ENCODE results near the gene FGFR2. TPM values are rescaled to one million over a fixed set of nuclear protein-coding genes. Genes with fewer than 3 reads are reported as not detected.

FGFR2 gene
- total RNA-seq, result 34.2 TPM

- DNase-seq (ENCODE audit: low spot score in 2 of 2), result peak; percentile 86 to 89
- FAIRE-seq, result no peak
Observed at GRCh38 chr10:121598263-121599249, at the start of gene FGFR2. TSS of gene FGFR2 (minus strand) at chr10:121598444. CDS start at chr10:121593817, 4,627 bp downstream.

GRCh38 chr10:121647401-121647800 lies 49.2 kb upstream of the FGFR2 start:
- no peak for FAIRE-seq
- DNase-seq (ENCODE audit: low spot score in 2 of 2), result no peak

GRCh38 chr10:121645696-121646095 lies 47.5 kb upstream of the FGFR2 start:
- DNase-seq (ENCODE audit: low spot score in 2 of 2) (no peak), FAIRE-seq (no peak)

DNA sequence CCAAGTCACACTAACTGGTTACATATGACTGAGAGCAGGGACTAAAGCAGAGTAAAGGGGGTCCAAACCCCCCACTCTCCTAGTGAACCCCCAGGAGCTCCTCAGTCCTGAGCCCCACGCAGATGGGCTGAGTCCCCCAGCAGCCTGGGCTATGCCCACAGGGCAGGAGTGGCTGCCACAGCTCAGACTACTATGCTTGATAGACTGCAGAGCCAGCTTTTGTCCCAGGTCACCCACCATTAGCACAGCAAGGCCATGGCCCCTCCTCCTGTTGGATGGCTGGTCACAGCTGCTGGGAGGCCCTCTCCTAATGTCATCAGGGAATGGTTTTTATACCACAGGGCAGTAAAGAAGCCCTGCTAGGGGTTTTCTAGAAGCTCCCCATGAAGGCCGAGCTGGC lies 46.3 kb upstream of the FGFR2 start:
- FAIRE-seq, result no peak
- DNase-seq (ENCODE audit: low spot score in 2 of 2), result no peak

GRCh38 chr10:121640266-121640665 lies 42.0 kb upstream of the FGFR2 start:
- DNase-seq (ENCODE audit: low spot score in 2 of 2) (no peak), FAIRE-seq (no peak)

GRCh38 chr10:121639416-121639815 lies 41.2 kb upstream of the FGFR2 start:
- FAIRE-seq (no peak), DNase-seq (ENCODE audit: low spot score in 2 of 2) (no peak)

DNA sequence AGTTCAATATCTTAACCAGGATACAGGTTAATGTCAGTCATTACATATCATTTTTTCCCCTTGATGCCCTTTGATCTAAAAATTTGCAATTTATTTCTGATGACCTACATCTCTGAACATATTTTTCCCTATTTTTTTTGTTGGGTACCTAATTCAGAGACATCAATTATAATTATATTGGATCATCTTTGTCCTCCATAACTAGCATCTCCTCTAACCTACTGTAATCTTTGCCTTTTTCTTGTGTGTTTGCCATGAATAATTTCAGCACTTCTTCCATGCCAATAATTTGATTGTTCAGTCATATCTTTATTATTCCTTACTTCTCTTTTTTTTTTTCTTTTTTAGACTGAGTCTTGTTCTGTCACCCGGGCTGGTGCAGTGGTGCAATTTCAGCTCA lies 39.2 kb upstream of the FGFR2 start:
- FAIRE-seq (no peak), DNase-seq (ENCODE audit: low spot score in 2 of 2) (no peak)

DNA sequence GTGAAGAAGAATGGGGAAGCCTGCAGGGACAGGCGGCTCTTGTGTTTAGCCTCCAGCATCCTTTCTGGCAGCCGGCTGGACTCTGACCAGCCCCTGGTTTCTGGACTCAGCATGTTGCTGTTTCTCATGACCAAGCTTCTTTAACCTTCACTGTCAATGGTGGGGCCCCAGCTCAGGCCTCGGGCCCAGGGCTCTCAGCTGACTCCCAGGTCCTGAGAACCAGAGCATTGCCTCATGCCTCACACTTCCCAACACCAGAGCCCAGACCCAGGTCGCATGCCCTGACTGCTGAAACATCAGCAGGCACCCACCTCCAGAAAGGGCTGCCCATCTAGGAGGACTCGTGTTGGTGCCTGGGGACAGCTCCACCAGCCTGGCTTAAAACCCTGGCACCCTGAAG lies 34.8 kb upstream of the FGFR2 start:
- DNase-seq (ENCODE audit: low spot score in 2 of 2) (no peak), FAIRE-seq (no peak)

DNA sequence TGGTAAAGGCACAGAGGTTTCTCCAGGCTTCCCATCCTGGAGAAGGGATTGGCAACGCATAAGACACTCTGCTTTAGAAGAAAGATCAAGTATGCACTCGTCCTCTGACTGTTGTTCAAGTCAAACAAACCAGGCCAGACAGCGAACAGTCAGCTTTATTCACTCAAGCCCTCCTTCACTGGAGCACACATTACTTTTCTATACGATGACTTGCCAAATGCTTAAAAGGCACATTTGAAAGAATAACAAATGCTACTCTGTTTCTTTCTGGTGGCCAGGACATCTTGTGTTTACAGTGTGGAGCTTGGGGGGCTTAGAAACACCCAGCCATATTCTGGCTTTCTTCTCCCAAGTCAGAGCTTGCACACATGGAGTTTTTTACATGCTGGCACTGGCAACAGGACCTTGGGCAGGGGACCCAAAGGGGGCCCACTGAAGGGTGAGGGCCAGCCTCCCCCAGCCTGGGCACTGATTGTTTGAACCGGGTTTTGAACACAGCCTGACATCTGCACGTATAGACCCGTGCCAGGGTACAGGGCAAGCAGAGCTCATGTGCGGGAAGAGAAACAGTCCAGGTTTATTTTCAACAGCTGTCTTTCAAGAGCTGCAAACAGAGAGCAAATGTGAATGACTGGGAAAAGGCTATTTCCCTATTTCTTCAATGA lies 33.3 kb upstream of the FGFR2 start:
- DNase-seq (ENCODE audit: low spot score in 2 of 2) (no peak), FAIRE-seq (no peak)

- DNase-seq (ENCODE audit: low spot score in 2 of 2) (no peak), FAIRE-seq (no peak)
Observed at GRCh38 chr10:121628859-121629258, 30.6 kb upstream of the FGFR2 start.

GRCh38 chr10:121627876-121628581 lies 29.8 kb upstream of the FGFR2 start:
- DNase-seq (ENCODE audit: low spot score in 2 of 2) (no peak), FAIRE-seq (no peak)

DNA sequence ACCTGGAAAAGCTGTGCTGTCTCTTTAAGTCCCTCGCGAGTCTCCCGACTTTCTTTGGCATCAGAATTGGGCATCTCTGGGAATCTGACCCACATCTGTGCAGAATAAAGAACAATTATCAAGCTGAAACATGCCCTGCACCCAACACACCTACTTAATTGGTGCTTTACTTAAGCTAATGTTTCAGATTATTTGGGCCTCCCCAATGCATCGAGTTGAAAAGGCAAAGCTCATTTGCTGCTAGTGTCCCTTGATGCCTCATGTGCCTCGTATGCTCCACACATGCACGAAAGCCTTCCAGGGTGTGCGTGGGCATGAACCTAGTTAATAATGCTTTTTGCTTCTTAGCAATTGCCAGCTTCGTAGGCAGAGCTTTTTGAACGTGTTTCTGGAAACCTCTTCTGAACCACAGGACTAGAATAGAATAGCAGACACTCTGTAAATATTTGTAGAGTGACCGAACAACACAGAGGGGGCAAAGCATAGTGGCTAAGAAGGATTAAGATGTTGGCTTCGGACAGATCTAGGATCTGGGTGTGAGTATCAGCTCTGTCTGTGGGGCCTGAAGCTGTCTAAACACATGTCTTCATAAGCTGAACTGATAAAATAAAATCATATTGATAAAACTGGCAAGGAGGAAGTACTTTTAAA lies 26.7 kb upstream of the FGFR2 start:
- FAIRE-seq (no peak), DNase-seq (ENCODE audit: low spot score in 2 of 2) (no peak)

DNA sequence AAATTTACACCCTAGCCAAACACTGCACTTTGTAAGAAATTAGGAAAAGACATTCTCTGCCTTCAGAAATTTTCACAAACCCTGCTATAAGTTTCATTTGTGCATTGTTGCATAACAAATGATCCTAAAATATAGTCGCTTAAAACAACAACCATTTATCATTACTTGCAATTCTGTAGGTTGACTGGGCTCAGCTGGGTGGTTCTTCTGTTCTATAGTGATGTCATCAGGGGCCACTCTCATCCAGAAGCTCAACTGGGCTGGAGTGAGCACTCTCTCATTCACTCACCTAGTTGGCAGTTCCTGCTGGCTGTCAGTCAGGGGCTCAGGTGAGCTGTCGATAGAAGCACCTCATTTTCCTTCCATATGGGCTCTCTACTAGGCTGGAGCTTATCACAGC lies 20.7 kb upstream of the FGFR2 start:
- FAIRE-seq (no peak), DNase-seq (ENCODE audit: low spot score in 2 of 2) (no peak)

- DNase-seq (ENCODE audit: low spot score in 2 of 2) (peak in 1 of 2 donors; percentile 44), FAIRE-seq (no peak)
Observed at GRCh38 chr10:121617176-121617575, 18.9 kb upstream of the FGFR2 start.

- FAIRE-seq (no peak), DNase-seq (ENCODE audit: low spot score in 2 of 2) (no peak)
Observed at GRCh38 chr10:121616291-121616690, 18.0 kb upstream of the FGFR2 start.

GRCh38 chr10:121615836-121616235 lies 17.6 kb upstream of the FGFR2 start:
- FAIRE-seq (no peak), DNase-seq (ENCODE audit: low spot score in 2 of 2) (no peak)

DNA sequence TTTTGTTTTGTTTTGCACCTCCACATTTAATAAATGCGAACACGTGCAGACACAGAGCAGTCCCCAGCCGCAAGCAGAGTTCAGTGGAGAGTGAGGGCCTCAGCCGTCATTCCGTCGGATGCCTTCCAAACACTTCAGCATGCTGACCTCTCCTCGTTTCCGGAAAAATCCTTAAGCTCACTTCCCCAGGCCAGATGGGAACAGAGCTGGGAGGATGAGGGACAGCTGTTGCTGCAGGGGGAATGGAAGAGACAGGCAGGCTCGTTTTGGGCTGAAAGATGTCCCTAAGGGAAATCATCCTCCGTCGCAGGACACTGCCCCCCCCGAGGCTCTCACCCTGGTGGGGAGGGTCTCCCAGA lies 17.2 kb upstream of the FGFR2 start:
- FAIRE-seq, result no peak
- no peak for DNase-seq (ENCODE audit: low spot score in 2 of 2)

DNA sequence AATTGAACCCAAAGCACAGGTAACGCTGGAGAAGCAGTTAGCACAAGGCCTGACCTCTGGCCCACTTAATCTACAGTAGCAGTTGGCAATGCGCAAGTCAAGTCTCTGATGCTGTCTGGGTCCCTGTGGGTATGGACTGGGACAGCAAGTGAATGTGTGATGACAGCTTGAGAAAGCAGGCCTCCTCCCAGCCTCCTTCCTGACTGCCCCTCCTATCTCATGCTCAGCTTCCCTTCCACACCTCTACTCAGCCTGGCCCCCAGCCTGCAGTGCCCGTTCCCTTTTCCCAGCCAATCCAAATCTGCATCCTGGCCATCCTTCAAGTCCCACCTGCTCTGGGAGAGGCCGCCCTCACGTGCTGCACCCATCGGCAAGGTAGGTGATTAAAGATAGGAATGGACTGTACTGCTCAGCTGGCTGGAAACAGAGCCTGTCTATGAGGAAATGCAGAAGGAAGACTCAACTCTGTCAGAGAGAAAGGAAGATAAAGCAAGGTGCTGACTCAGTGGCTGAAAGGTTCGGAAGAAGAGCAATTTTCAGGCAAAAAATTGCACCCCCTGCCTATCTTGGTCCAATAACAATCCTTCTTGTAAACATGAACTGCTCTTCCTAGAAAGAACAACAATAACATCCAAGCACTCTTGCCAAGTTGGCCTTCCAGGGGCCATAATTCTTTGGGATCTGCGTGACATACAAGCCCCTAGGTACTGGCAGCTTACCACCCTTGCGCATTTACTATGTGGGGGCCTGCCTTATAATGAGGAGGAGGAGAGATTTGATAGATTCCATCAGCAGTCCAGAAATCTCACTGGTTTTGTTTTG lies 16.6 kb upstream of the FGFR2 start:
- DNase-seq (ENCODE audit: low spot score in 2 of 2), result no peak
- FAIRE-seq, result no peak

DNA sequence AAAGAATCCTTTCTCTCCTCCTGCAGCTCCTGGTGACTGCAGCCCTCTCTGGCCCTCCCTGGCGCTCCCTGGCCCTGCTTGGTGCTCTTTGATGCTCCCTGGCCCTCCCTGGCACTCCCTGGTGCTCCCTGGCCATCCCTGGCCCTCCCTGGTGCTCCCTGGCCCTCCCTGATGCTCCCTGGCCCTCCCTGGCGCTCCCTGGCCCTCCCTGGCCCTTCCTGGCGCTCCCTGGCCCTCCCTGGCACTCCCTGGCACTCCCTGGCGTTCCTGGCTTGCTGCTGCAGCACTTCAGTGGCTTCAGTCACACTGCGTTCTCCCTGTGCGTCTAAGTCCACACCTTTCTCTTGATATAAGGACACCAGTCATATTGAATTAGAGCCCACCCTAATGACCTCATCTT lies 15.2 kb upstream of the FGFR2 start:
- no peak for DNase-seq (ENCODE audit: low spot score in 2 of 2)
- no peak for FAIRE-seq
